Endothelial cell of hepatic sinusoid (primary cell): ENCODE data around the gene UAP1L1.

Source experiments
- in situ Hi-C: cut with HindIII; loops from 2 replicates; pipeline ENCODE4 v1.10.0; 2017; ENCODE audit warnings: low sequenced_read_pairs

The UAP1L1 gene

GRCh38 chr9:137089232-137089947 is 12.1 kb downstream of the UAP1L1 start:
- in situ Hi-C loops: no loop called here

- in situ Hi-C loops: no loop called here
Observed at GRCh38 chr9:137095664-137096517, 18.6 kb downstream of the UAP1L1 start.

GRCh38 chr9:137096785-137097546 is 19.6 kb downstream of the UAP1L1 start:
- in situ Hi-C loops: no loop called here

- in situ Hi-C loops: no loop called here
Observed at GRCh38 chr9:137097761-137098462, 20.6 kb downstream of the UAP1L1 start.

- in situ Hi-C loops: no loop called here
Observed at GRCh38 chr9:137099231-137099630, 21.9 kb downstream of the UAP1L1 start.

GRCh38 chr9:137103206-137103999 is 26.1 kb downstream of the UAP1L1 start:
- in situ Hi-C loops: no loop called here

- in situ Hi-C loops: no loop called here
Observed at GRCh38 chr9:137105814-137106661, 28.7 kb downstream of the UAP1L1 start.

- in situ Hi-C loops: no loop called here
Observed at GRCh38 chr9:137106662-137107250, 29.4 kb downstream of the UAP1L1 start.

GRCh38 chr9:137107312-137107921 is 30.1 kb downstream of the UAP1L1 start:
- in situ Hi-C loops: no loop called here

GRCh38 chr9:137107982-137108381 is 30.7 kb downstream of the UAP1L1 start:
- in situ Hi-C loops: no loop called here

- in situ Hi-C loops: no loop called here
Observed at GRCh38 chr9:137108608-137109249, 31.4 kb downstream of the UAP1L1 start.

GRCh38 chr9:137109250-137110146 is 32.2 kb downstream of the UAP1L1 start:
- in situ Hi-C loops: no loop called here

- in situ Hi-C loops: no loop called here
Observed at GRCh38 chr9:137110147-137110910, 33.0 kb downstream of the UAP1L1 start.

- in situ Hi-C loops: no loop called here
Observed at GRCh38 chr9:137110911-137111787, 33.8 kb downstream of the UAP1L1 start.
